GM18526 (cell line): ENCODE results near the gene MT1M.
A peak's percentile ranks its signal among the peaks of the same experiment; 100 is the strongest.

Experiments used
- POLR2A ChIP-seq: IDR thresholded peaks from 3 replicates; pipeline ENCODE4 v1.6.1; 2011; ENCODE audit not compliant: insufficient read length; ENCODE audit errors: extremely low read depth

MT1M gene

DNA sequence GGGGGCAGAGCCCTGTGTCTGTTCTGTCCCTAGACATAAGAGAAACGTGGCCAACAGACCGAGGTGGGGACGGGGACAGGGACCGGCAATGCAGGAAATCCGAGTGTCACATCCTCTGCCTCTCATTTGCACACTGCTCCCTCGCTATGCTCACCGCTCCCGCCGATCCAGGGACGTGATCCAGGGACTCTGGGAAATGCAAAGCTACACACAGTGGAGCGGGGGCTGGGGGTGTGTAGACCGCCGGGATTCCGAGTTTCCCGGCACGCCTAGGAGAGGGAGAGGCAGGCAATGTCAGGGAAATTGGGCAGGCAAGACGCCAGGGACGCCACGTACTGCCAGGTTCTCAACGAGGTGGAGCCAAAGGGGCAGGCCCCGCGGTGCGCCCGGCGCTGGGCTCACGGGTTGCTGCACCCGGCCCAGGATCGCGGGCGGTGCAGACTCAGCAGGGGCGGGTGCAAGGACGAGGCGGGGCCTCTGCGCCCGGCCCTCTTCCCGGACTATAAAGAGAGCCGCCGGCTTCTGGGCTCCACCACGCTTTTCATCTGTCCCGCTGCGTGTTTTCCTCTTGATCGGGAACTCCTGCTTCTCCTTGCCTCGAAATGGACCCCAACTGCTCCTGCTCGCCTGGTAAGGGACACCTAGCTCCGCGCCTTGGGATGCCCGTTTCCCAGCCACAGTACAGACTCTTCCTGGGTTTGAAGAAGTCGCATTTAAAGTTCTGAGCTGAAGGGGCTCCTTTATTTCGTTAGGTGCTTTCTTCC is 49.7 kb downstream of the MT1M start, which contains the start of gene MT1X:
MT1X (plus strand) TSS at position 532 of the 764 bp plus-strand sequence; CDS start at position 603, 71 bp downstream.
- peak; percentile 88 for TF ChIP-seq POLR2A

DNA sequence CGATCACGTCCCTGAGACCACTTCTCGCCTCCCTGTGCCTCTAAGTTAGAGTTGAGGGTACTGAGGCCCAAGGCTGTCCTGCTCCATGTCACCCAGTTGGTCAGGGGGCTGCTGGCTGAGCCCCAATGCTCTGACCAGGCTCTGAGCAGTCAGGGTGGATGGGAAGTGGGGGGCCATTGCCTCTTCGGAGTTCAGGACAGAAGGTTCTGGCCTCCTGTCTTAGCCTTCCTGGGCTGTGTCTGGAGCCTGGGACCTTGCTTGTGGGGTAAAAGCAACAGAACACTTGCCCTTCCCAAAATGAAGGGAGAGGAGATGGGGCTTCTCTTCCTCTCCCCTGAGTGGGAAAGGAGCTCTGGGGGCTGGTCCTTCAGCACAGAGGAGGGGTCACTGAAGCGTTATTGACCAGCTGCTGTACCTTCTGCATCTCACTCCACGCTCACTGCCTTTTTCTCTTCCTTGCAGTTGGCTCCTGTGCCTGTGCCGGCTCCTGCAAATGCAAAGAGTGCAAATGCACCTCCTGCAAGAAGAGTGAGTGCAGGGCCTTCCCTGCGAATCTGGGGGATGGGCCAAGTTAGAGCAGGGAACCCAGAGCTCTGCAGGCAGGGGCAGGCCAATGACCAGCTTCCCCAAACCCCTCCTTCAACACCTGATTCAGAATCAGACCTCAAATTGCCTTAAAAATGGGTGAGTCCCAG is 50.4 kb downstream of the MT1M start:
- TF ChIP-seq POLR2A, result no peak
